Endothelial cell (in vitro differentiated cells): ENCODE measurements around the gene SPIN1. TPM values are rescaled to one million over a fixed set of nuclear protein-coding genes. Genes with fewer than 3 reads are reported as not detected.

Experiments used
- DNase-seq: peaks from one replicate; pipeline ENCODE4 v3.0.0; 2021; ENCODE audit warnings: low spot score
- H3K27ac Mint-ChIP-seq: one replicate; pipeline ENCODE4 v1.8.0; 2021; ENCODE audit warnings: mixed read lengths, inconsistent platforms; ENCODE audit not compliant: unreplicated experiment
- H3K27me3 Mint-ChIP-seq: one replicate; pipeline ENCODE4 v1.8.0; 2021; ENCODE audit warnings: mild to moderate bottlenecking, moderate library complexity, mixed read lengths, inconsistent platforms; ENCODE audit not compliant: unreplicated experiment
- H3K36me3 Mint-ChIP-seq: one replicate; pipeline ENCODE4 v1.8.0; 2021; ENCODE audit warnings: mild to moderate bottlenecking, low read depth, mixed read lengths, inconsistent platforms; ENCODE audit not compliant: unreplicated experiment
- H3K4me1 Mint-ChIP-seq: one replicate; pipeline ENCODE4 v1.8.0; 2021; ENCODE audit warnings: mild to moderate bottlenecking, mixed read lengths, inconsistent platforms; ENCODE audit not compliant: unreplicated experiment
- H3K4me3 Mint-ChIP-seq: one replicate; pipeline ENCODE4 v1.8.0; 2021; ENCODE audit warnings: mild to moderate bottlenecking, mixed read lengths, inconsistent platforms; ENCODE audit not compliant: unreplicated experiment
- H3K9me3 Mint-ChIP-seq: one replicate; pipeline ENCODE4 v1.8.0; 2021; ENCODE audit warnings: mixed read lengths, inconsistent platforms; ENCODE audit not compliant: unreplicated experiment
- CTCF ChIP-seq: fragments of 200-600 bp; sonication (generic); IDR thresholded peaks from one replicate; pipeline ENCODE4 v1.5.0; 2021; ENCODE audit warnings: antibody characterized with exemption; ENCODE audit not compliant: unreplicated experiment
- total RNA-seq: library from RNA; stranded (reverse); fragmentation: NEBNext Ultra II Directional; extraction: Animal tissue kit (Norgen Biotek cat#: 25700); gene quantifications from one replicate; pipeline ENCODE4 v1.2.1, GENCODE V29; 2021; ENCODE audit not compliant: unreplicated experiment

The SPIN1 gene
- total RNA-seq, 1 donor from 2014 or later: 97.3 TPM

- H3K4me3 Mint-ChIP-seq: no peak overlapping the region
- no peaks in the 10 kb centered on the region for H3K4me1 Mint-ChIP-seq
- no peak for TF ChIP-seq CTCF
- no peak overlapping the region for H3K27ac Mint-ChIP-seq
- H3K9me3 Mint-ChIP-seq: no peaks in the 10 kb centered on the region
- DNase-seq: no peak
- peaks cover 3% of the 10 kb centered on the region for H3K36me3 Mint-ChIP-seq
- H3K27me3 Mint-ChIP-seq: no peaks in the 10 kb centered on the region
These were observed 88.4 kb downstream of the SPIN1 start for GRCh38 chr9:88476491-88477271.

GRCh38 chr9:88477300-88477751, 89.1 kb downstream of the SPIN1 start:
- Mint-ChIP-seq H3K4me3 (no peak overlapping the region), H3K27me3 (no peaks in the 10 kb centered on the region), H3K9me3 (no peaks in the 10 kb centered on the region), H3K27ac (no peak overlapping the region), H3K4me1 (no peaks in the 10 kb centered on the region), H3K36me3 (peaks cover 3% of the 10 kb centered on the region)
- DNase-seq: no peak
- TF ChIP-seq CTCF: no peak

- Mint-ChIP-seq H3K9me3 (no peaks in the 10 kb centered on the region), H3K36me3 (peaks cover 3% of the 10 kb centered on the region), H3K27me3 (no peaks in the 10 kb centered on the region), H3K4me1 (no peaks in the 10 kb centered on the region), H3K27ac (no peak overlapping the region), H3K4me3 (no peak overlapping the region)
- TF ChIP-seq CTCF: no peak
- no peak for DNase-seq
These were observed 90.0 kb downstream of the SPIN1 start for GRCh38 chr9:88478246-88478645.

- Mint-ChIP-seq H3K36me3 (no peaks in the 10 kb centered on the region), H3K9me3 (no peaks in the 10 kb centered on the region), H3K4me3 (no peak overlapping the region), H3K4me1 (no peaks in the 10 kb centered on the region), H3K27me3 (no peaks in the 10 kb centered on the region), H3K27ac (no peak overlapping the region)
- DNase-seq: no peak
- no peak for TF ChIP-seq CTCF
These were observed 93.7 kb downstream of the SPIN1 start for GRCh38 chr9:88481933-88482332.

GRCh38 chr9:88488166-88488565, 99.9 kb downstream of the SPIN1 start:
- Mint-ChIP-seq H3K27ac (no peak overlapping the region), H3K4me1 (no peaks in the 10 kb centered on the region), H3K36me3 (no peaks in the 10 kb centered on the region), H3K9me3 (no peaks in the 10 kb centered on the region), H3K27me3 (peaks cover 3% of the 10 kb centered on the region), H3K4me3 (no peak overlapping the region)
- no peak for DNase-seq
- no peak for TF ChIP-seq CTCF
